ENCODE data around the gene NBEA.

DNA sequence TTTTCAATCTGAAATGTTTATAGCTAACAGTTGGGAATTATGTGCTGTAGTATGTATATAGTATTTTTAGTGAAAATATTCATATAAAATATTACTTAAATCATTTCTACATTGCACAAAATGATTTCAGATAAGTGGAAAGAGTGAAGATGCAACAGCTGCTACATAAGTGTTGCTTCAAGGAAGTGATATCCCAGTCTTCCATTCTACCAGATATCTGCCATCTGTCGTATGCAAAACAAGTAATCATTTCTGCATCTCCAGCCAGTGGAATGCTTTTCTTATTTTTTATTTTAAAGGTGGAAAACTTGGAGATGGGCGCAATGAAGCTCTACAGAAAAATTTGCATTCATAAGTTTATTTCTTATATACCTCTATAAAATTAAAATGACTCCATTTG lies 687.0 kb downstream of the NBEA start:
- TF ChIP-seq EZH2phosphoT487 (IDR thresholded peaks at IDR 0.05; ENCODE audit: low read depth, severe bottlenecking, unreplicated experiment): no peak
- TF ChIP-seq, protein P1, sequence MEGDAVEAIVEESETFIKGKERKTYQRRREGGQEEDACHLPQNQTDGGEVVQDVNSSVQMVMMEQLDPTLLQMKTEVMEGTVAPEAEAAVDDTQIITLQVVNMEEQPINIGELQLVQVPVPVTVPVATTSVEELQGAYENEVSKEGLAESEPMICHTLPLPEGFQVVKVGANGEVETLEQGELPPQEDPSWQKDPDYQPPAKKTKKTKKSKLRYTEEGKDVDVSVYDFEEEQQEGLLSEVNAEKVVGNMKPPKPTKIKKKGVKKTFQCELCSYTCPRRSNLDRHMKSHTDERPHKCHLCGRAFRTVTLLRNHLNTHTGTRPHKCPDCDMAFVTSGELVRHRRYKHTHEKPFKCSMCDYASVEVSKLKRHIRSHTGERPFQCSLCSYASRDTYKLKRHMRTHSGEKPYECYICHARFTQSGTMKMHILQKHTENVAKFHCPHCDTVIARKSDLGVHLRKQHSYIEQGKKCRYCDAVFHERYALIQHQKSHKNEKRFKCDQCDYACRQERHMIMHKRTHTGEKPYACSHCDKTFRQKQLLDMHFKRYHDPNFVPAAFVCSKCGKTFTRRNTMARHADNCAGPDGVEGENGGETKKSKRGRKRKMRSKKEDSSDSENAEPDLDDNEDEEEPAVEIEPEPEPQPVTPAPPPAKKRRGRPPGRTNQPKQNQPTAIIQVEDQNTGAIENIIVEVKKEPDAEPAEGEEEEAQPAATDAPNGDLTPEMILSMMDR (IDR thresholded peaks at IDR 0.05; ENCODE audit: poor library complexity): no peak

Data from hepatocyte (in vitro differentiated cells).